Tibial nerve (tissue), 4 donors: ENCODE measurements around the gene BICRA.

Experiments
- EP300 ChIP-seq, 2 donors: sonication (generic); formaldehyde crosslinking; IDR thresholded peaks; one replicate each; pipeline ENCODE4 v1.6.1; 2017; ENCODE audit warnings: antibody characterized with exemption in 2 of 2, mild to moderate bottlenecking in 1 of 2
- POLR2A ChIP-seq, 2 donors: fragments of 450-650 bp; IDR thresholded peaks; one replicate each; pipeline ENCODE4 v1.6.1; 2017; ENCODE audit warnings: antibody characterized with exemption in 2 of 2, mild to moderate bottlenecking in 2 of 2, moderate library complexity in 2 of 2
- TF ChIP-seq, protein P1 (sequence below), 5 experiments: fragments of 200-600 bp in 3 of 5; fragments of 450-650 bp in 2 of 5; sonication (generic) in 3 of 5; IDR thresholded peaks; one replicate each; pipeline ENCODE4 v1.5.1; 2016 to 2019; ENCODE audit warnings: antibody characterized with exemption in 5 of 5, mild to moderate bottlenecking in 3 of 5, moderate library complexity in 2 of 5

DNA sequence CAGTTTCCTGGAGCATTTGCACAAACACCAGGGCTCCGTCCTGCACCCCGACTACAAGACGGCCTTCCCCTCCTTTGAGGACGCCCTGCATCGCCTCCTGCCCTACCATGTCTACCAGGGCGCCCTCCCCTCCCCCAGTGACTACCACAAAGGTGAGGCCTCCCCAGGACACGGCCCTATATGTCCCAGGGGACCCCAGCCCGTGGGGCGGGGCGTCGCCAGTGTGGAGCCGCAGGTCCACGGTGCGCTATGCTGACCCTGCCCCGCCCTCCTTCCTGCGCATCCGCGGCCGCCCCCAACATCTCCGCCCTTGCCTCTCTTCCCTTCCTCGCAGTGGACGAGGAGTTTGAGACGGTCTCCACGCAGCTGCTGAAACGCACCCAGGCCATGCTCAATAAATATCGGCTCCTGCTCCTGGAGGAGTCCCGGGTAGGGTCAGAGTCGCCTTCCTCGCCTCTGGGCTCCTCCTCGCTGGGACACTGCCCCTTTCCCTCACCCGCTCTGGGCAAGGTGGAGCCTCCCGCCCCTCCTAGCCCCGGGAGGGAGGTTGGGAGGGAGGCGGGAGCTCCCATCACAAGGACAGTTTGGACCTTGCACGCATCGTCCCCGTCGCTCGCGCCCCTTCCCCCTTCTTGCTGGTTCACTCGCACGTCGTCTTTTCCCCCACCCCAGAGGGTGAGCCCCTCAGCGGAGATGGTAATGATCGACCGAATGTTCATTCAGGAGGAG is 89.9 kb downstream of the BICRA start:
- TF ChIP-seq, protein P1, sequence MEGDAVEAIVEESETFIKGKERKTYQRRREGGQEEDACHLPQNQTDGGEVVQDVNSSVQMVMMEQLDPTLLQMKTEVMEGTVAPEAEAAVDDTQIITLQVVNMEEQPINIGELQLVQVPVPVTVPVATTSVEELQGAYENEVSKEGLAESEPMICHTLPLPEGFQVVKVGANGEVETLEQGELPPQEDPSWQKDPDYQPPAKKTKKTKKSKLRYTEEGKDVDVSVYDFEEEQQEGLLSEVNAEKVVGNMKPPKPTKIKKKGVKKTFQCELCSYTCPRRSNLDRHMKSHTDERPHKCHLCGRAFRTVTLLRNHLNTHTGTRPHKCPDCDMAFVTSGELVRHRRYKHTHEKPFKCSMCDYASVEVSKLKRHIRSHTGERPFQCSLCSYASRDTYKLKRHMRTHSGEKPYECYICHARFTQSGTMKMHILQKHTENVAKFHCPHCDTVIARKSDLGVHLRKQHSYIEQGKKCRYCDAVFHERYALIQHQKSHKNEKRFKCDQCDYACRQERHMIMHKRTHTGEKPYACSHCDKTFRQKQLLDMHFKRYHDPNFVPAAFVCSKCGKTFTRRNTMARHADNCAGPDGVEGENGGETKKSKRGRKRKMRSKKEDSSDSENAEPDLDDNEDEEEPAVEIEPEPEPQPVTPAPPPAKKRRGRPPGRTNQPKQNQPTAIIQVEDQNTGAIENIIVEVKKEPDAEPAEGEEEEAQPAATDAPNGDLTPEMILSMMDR (IDR thresholded peaks at IDR 0.05) = no peak
- TF ChIP-seq POLR2A (IDR thresholded peaks at IDR 0.05) (no peak), EP300 (IDR thresholded peaks at IDR 0.05) (no peak)
